Osteocyte (in vitro differentiated cells): ENCODE results near the gene CGREF1. TPM values are rescaled to one million over a fixed set of nuclear protein-coding genes. Genes with fewer than 3 reads are reported as not detected.

Experiments
- DNase-seq: peaks from one replicate; pipeline ENCODE4 v3.0.0; 2021; ENCODE audit warnings: mixed read lengths; ENCODE audit not compliant: unreplicated experiment; ENCODE audit errors: extremely low spot score
- H3K27ac Mint-ChIP-seq: one replicate; pipeline ENCODE4 v1.8.0; 2021; ENCODE audit warnings: mild to moderate bottlenecking, mixed read lengths; ENCODE audit not compliant: unreplicated experiment
- H3K27me3 Mint-ChIP-seq: one replicate; pipeline ENCODE4 v1.8.0; 2021; ENCODE audit warnings: mixed read lengths; ENCODE audit not compliant: unreplicated experiment
- H3K36me3 Mint-ChIP-seq: one replicate; pipeline ENCODE4 v1.8.0; 2021; ENCODE audit warnings: mixed read lengths; ENCODE audit not compliant: unreplicated experiment
- H3K4me1 Mint-ChIP-seq: one replicate; pipeline ENCODE4 v1.8.0; 2021; ENCODE audit warnings: mixed read lengths; ENCODE audit not compliant: unreplicated experiment
- H3K4me3 Mint-ChIP-seq: one replicate; pipeline ENCODE4 v1.8.0; 2021; ENCODE audit warnings: mild to moderate bottlenecking, moderate library complexity, mixed read lengths; ENCODE audit not compliant: unreplicated experiment
- H3K9me3 Mint-ChIP-seq: one replicate; pipeline ENCODE4 v1.8.0; 2021; ENCODE audit warnings: mixed read lengths; ENCODE audit not compliant: unreplicated experiment
- CTCF ChIP-seq: fragments of 200-600 bp; sonication (generic); IDR thresholded peaks from 2 replicates; pipeline ENCODE4 v1.5.0; 2021; ENCODE audit warnings: antibody characterized with exemption, mild to moderate bottlenecking, moderate library complexity
- total RNA-seq: library from RNA; stranded (reverse); gene quantifications from 2 replicates; pipeline ENCODE4 v1.2.1, GENCODE V29; 2021

The CGREF1 gene
- total RNA-seq, 1 donor from 2014 or later, result 1.9 TPM

GRCh38 chr2:27102329-27102728, 16.6 kb downstream of the CGREF1 start:
- no peaks in the 10 kb centered on the region for H3K9me3 Mint-ChIP-seq
- H3K4me1 Mint-ChIP-seq, result peaks cover 2% of the 10 kb centered on the region
- no peaks in the 10 kb centered on the region for H3K36me3 Mint-ChIP-seq

GRCh38 chr2:27100036-27100435, 18.9 kb downstream of the CGREF1 start:
- no peak overlapping the region for H3K4me3 Mint-ChIP-seq
- peaks cover 12% of the 10 kb centered on the region for H3K27me3 Mint-ChIP-seq
- no peak for DNase-seq
- H3K36me3 Mint-ChIP-seq, result no peaks in the 10 kb centered on the region
- no peak for TF ChIP-seq CTCF
- peaks cover 4% of the 10 kb centered on the region for H3K4me1 Mint-ChIP-seq
- no peak overlapping the region for H3K27ac Mint-ChIP-seq
- H3K9me3 Mint-ChIP-seq, result no peaks in the 10 kb centered on the region

More at GRCh38 chr2:27102329-27102728, 16.6 kb downstream of the CGREF1 start:
- H3K27me3 Mint-ChIP-seq, result peaks cover 16% of the 10 kb centered on the region
- no peak for TF ChIP-seq CTCF
- H3K4me3 Mint-ChIP-seq, result no peak overlapping the region
- H3K27ac Mint-ChIP-seq, result no peak overlapping the region
- DNase-seq, result peak; percentile 82

- H3K9me3 Mint-ChIP-seq, result no peaks in the 10 kb centered on the region
- peaks cover 4% of the 10 kb centered on the region for H3K4me1 Mint-ChIP-seq
- H3K36me3 Mint-ChIP-seq, result no peaks in the 10 kb centered on the region
- TF ChIP-seq CTCF, result no peak
- DNase-seq, result no peak
- H3K27ac Mint-ChIP-seq, result no peak overlapping the region
- peaks cover 9% of the 10 kb centered on the region for H3K27me3 Mint-ChIP-seq
- H3K4me3 Mint-ChIP-seq, result no peak overlapping the region
Measured at GRCh38 chr2:27099334-27099955, 19.5 kb downstream of the CGREF1 start.

GRCh38 chr2:27097341-27097740, 21.6 kb downstream of the CGREF1 start:
- Mint-ChIP-seq H3K27me3 (peaks cover 5% of the 10 kb centered on the region), H3K4me1 (peaks cover 4% of the 10 kb centered on the region)

More at GRCh38 chr2:27097341-27097740, 21.6 kb downstream of the CGREF1 start:
- H3K27ac Mint-ChIP-seq, result no peak overlapping the region
- no peak overlapping the region for H3K4me3 Mint-ChIP-seq
- no peaks in the 10 kb centered on the region for H3K9me3 Mint-ChIP-seq
- no peaks in the 10 kb centered on the region for H3K36me3 Mint-ChIP-seq
- TF ChIP-seq CTCF, result no peak
- no peak for DNase-seq
